Measurements from ENCODE around the gene IDH3G.
"Not testable (repeated sequence)": the region's sequence is repeated elsewhere in the genome, so short reads cannot be mapped to it uniquely, and the experiment has no call there.

IDH3G gene

GRCh38 chrX:153746991-153747390 is 47.2 kb downstream of the IDH3G start:
- not testable (repeated sequence) for DNase-seq

GRCh38 chrX:153746359-153746758 is 47.8 kb downstream of the IDH3G start:
- DNase-seq = no peak

GRCh38 chrX:153745067-153745433 is 49.1 kb downstream of the IDH3G start:
- not testable (repeated sequence) for DNase-seq

- DNase-seq = peak; percentile 56
Observed at GRCh38 chrX:153744210-153745066, 49.7 kb downstream of the IDH3G start.

- DNase-seq = peak; percentile 51
Observed at GRCh38 chrX:153743468-153744209, 50.5 kb downstream of the IDH3G start.

GRCh38 chrX:153742796-153743467 is 51.2 kb downstream of the IDH3G start:
- not testable (repeated sequence) for DNase-seq

- DNase-seq = not testable (repeated sequence)
Observed at GRCh38 chrX:153742111-153742510, 52.1 kb downstream of the IDH3G start.

- DNase-seq = no peak
Observed at GRCh38 chrX:153741446-153741845, 52.7 kb downstream of the IDH3G start.

- no peak for DNase-seq
Observed at GRCh38 chrX:153740631-153741222, 53.4 kb downstream of the IDH3G start.

GRCh38 chrX:153739754-153740486 is 54.3 kb downstream of the IDH3G start:
- DNase-seq = no peak

GRCh38 chrX:153738056-153738605 is 56.0 kb downstream of the IDH3G start:
- DNase-seq = no peak

GRCh38 chrX:153736871-153737441 is 57.2 kb downstream of the IDH3G start:
- DNase-seq = no peak

GRCh38 chrX:153736071-153736820 is 57.9 kb downstream of the IDH3G start:
- no peak for DNase-seq

All from retina (tissue), 1 donor.